T-helper 1 cell treated with Interleukin-12 subunit alpha and Interleukin-12 subunit beta and Interleukin-4 antibody, amounts not matched to agents 30 ng/mL and 1 ng/mL, for 36 hours (primary cell): ENCODE data around the gene PRIMA1. TPM values are rescaled to one million over a fixed set of nuclear protein-coding genes. Genes with fewer than 3 reads are reported as not detected.
"Not testable (repeated sequence)": the region's sequence is repeated elsewhere in the genome, so short reads cannot be mapped to it uniquely, and the experiment has no call there.

ENCODE experiments used
- intact Hi-C: fragments of 100-400 bp; cut with micrococcal nuclease; formaldehyde crosslinking; loops from one replicate; pipeline ENCODE4 v1.15.1; 2024
- total RNA-seq: library from RNA; stranded (reverse); gene quantifications from 2 replicates; pipeline ENCODE4 v1.2.3, GENCODE V29; 2022

Gene PRIMA1
- total RNA-seq, result not detected in 2 replicates

DNA sequence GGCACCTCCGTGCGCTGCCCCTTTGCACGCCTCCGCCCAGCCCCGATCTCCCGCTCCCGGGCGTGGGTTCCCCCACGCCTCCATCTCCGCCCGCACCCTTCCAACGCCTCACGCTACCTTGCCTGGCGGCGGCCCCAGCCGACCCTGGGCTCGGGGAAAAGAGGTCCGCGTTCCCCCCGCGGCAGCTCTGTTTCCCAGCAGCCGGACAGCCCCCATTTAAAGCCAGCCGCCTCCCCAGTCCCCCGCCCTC lies at the start of gene PRIMA1:
PRIMA1 (minus strand) TSS at position 193 of the 250 bp plus-strand sequence. CDS start 767 bp downstream, outside the sequence.
- intact Hi-C loops, result no loop called here

DNA sequence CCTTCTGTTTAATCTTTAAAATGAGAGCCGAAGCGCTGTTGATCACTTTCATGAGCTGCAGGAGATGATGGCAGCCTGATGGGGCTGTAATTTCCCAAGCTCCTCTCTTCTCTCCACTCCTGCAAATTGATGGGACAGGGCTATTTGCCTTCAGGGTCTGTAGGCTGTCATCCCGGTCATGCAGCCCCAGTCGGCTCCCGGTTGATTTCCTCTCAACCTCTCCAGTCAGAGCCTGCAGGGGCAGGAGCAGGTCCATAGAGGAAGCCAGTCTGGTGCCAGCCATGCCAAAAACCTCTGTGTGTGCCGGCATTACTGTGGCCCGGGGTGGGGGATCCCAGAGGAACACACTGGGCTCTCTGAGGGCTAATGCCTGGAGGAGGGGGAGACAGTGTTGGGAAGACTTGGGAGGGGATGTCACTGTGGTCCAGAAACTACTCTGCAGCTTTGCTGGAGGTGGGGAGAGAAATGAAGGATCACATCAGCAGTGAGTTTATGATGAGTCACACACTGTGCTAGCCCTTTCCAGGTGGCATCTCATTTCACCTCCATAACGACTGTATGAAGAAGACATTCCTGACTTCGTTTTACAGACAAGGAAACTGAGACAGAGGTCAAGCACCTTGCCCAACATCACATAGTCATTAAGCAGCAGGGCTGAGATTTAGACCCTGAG lies 46.5 kb upstream of the PRIMA1 start:
- intact Hi-C loops, result no loop called here

- intact Hi-C loops, result no loop called here
Measured at GRCh38 chr14:93832665-93833064, 44.4 kb upstream of the PRIMA1 start.

DNA sequence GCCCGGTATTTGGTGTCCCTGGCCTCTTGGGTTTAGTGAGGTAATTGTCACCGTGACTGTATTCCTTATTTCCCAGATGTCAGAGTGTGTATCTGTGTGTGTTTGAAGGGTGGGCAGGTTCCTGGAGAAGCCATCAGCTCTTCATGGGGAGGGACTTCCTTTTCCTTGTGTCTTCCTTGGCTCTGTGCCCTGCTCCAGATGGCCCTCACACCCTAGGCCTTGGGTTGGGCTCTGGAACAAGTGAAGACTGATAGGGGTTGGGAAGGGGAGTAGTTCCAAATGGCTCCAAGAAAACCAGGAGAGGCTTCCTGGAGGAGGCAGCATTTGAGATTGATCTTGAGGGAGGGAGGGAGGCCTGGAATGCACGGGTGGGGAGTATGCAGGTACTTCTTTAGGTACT lies 43.8 kb upstream of the PRIMA1 start:
- intact Hi-C loops, result no loop called here

- intact Hi-C loops, result no loop called here
Measured at GRCh38 chr14:93830753-93831461, 42.6 kb upstream of the PRIMA1 start.

DNA sequence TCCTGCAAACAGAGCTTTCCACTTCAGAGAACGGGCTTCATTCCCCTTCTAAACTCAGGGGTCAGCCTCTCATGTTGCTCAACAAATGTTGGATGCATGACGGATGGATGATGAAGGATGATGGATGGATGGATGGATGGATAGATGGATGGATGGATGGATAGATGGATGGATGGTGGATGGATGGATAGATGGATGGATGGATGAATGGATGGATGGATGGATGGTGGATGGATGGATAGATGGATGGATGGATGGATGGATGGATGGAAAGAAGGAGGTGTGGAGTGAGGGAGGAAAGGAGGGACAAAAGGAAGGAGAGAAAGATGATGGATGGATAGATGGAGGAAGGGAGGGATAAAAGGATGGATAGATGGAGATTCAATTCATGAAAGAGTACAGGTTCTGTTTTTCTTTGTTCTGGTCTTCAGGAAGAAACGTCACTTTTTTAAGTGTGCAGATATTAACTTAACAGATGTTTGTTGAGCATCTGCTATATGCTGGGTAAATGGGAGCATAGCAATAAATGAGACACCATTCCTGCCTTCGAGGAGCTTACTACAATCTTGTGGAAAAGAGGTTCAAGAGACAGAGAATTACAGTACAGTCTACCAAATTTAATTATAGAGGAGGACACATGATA lies 41.7 kb upstream of the PRIMA1 start:
- intact Hi-C loops, result no loop called here

GRCh38 chr14:93825235-93825553 lies 36.9 kb upstream of the PRIMA1 start:
- intact Hi-C loops, result no loop called here

GRCh38 chr14:93824518-93825234 lies 36.4 kb upstream of the PRIMA1 start:
- intact Hi-C loops, result no loop called here

DNA sequence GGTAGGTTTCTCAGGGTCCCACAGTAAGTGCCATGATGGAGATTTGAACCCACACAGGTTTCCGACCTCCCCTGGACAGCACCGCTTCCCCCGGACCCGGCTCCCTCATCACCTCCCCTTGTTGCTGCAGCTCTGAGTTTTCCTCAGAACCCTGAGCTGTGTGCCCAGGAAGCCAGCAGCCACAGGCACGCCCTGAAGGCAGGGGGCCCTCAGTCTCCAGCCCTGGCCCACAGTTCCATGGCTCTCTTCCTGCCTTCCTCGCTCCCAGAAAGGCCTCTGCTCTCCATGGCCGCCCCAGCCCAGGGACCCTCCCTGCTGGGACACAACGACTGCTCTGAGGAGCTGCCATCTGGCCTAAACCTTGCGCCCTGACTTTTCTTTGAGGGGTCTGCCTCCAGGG lies 35.8 kb upstream of the PRIMA1 start:
- intact Hi-C loops, result no loop called here

DNA sequence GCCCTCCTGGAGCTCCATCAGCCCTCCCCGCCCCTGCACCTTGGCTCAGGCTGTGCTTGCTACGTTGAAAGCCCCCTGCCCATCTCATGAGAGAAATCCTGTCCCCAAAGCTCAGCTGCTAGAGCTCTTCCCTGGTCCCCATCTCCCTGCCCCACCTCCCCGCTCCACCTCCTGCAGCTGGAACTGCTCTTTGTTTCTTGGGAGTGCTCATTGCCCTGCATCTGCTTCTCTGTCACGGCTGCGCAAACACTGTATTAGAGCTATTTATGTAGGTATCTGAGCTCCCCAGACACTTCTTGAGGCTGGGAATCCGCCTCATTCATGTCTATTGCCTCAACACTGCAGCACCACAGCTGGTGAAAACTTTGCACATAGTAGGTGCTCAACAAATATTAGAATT lies 32.8 kb upstream of the PRIMA1 start:
- intact Hi-C loops, result no loop called here

GRCh38 chr14:93818857-93819256 lies 30.6 kb upstream of the PRIMA1 start:
- intact Hi-C loops, result no loop called here

GRCh38 chr14:93811676-93812075 lies 23.4 kb upstream of the PRIMA1 start:
- intact Hi-C loops, result no loop called here

- intact Hi-C loops, result no loop called here
Measured at GRCh38 chr14:93811020-93811419, 22.7 kb upstream of the PRIMA1 start.

DNA sequence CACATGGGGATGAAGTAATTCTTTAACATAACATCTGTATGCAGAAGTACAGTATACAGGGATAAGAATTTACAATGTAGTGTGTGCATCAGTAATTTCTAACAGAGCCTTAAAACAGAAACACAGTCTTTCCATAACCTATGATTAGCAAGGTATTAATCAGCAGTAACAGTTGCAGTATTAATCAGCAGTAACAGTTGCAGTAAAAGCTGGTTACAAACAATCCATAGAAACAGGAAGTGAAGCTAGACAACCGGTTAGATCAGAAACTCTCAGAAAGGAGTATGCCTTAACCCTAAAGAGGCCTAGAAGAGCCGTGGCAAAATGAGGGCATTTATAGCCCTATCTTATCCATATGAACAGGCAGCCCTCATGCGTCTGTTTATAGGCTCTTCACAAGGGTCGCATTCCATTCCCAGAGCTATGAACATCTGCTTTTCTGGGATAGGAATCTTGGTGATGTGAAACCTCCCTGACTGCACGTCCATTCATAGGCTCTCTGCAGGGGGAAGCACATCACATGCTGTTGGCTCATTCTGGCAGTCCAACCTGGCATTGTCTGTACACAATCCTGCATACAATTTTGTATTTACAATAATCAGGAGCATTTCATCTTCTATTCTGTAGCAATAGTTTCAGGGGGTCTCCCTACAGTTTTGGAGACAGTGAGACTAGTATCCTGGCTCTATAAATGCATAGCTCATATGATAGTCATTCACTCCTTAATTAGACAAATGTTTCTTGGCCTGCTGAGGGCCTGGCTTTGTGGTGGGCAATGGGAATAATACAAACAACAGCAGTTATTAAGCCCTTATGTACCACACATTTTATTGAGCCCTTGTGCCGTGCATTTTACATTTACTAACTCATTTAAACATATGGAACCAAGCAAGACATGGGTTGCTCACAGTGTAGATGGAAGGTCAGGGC lies 21.5 kb upstream of the PRIMA1 start:
- intact Hi-C loops, result not testable (repeated sequence)

GRCh38 chr14:93804654-93805053 lies 16.4 kb upstream of the PRIMA1 start:
- intact Hi-C loops, result no loop called here

DNA sequence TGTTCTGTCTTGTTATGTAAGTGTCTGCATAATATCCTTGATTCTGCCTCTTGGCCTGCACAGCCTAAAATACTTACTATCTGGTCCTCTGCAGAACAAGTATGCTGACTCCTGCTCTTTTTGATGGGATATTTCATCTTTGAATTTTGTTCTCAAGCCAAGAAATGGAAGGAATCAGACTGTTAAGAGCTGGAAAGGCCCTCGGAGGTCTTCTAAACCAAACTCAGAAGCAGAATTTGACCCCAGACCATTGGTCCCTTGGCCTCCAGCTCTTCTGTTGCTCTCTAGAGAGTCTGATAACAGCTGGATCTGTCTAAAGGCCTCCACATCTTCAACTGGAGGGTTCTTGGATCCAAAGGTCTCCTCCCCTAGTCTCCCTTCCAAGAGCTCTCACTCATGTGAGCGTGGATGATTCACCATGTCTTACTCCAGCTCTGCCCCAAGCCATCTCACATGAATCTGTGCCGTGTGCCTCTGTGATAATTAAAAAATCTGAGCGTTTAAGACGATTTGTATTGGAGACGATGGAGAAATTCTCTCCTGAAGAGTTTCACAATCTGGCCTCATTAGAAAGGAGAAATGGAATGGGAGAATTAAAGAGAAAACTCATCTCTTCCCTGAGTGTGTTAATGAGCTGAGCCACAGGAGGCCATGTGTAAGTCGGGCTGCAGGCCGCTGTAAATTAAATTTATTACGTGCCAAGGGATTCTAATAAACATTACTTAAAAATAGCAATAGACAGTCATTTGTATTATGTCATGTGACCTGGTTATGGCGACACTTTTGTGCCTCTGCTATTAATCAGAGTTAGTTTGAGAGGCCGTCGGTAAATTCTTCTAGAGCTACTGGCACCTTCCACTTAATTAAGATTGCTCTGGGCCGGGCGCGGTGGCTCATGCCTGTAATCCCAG lies 15.4 kb upstream of the PRIMA1 start:
- intact Hi-C loops, result no loop called here

GRCh38 chr14:93799989-93800921 lies 12.0 kb upstream of the PRIMA1 start:
- intact Hi-C loops, result no loop called here

DNA sequence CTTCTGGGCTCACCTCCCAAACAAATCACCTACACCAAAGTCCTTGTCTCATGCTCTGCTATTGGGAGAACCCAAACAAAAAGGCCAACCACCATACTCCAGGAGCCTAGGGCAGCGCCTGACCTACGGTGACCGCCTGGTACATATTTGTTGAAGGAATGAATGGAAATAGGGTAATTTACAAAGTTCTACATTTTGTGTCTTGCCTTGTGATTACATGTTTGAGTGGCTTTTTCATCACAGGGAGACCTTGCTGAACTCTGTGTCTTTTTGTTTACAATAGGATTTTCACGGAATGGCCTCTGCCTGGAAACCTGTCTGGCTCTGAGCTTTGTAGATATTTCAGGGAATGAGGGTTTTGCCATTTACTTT lies 11.3 kb upstream of the PRIMA1 start:
- intact Hi-C loops, result no loop called here

DNA sequence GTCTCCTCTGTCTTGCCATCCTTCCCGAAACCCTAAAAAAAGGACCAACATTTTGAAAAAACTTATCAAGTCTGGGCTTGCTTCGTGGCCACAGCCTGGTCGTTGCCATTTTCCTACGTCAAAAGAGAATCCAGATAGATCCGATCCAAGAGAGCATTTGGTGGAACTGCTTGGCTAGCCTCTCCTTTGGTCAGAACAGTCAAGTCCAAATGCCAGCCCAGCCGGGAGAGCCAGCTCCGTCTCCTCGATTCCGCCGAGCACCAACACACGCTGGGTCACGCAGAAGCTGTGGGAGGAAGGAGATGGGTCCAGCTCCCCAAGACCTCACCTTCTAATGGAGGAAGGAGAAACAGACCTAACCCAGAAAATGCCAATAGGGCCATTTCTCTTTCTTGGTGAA lies 9.3 kb upstream of the PRIMA1 start:
- intact Hi-C loops, result no loop called here
